GM23338 (cell line): ENCODE data around the gene DDRGK1. TPM values are rescaled to one million over a fixed set of nuclear protein-coding genes. Genes with fewer than 3 reads are reported as not detected.
A peak's percentile ranks its signal among the peaks of the same experiment; 100 is the strongest.

Experiments
- ATAC-seq: fragments of 200-7000 bp; cut with Tn5 transposase; 3 replicates; pipeline ENCODE4 v1.9.1; 2020
- DNase-seq: peaks from one replicate; pipeline ENCODE4 v3.0.0-alpha.2; 2015; ENCODE audit warnings: low spot score
- H2AFZ ChIP-seq: fragments of 200-600 bp; sonication (generic); 2 replicates; pipeline ENCODE4 v1.8.0; 2016; ENCODE audit warnings: antibody characterized with exemption, mild to moderate bottlenecking, moderate library complexity
- H3F3A ChIP-seq: fragments of 200-600 bp; sonication (generic); replicated peaks from 2 replicates; pipeline ENCODE4 v1.8.0; 2017; ENCODE audit warnings: antibody characterized with exemption, mixed run types, low read depth
- H3K27ac ChIP-seq: fragments of 200-600 bp; sonication (generic); 2 replicates; pipeline ENCODE4 v1.6.1; 2016; ENCODE audit warnings: low read depth
- H3K27me3 ChIP-seq: fragments of 200-600 bp; sonication (generic); 2 replicates; pipeline ENCODE4 v1.8.0; 2016; ENCODE audit warnings: mild to moderate bottlenecking, mixed run types, moderate library complexity; ENCODE audit not compliant: insufficient read depth
- H3K36me3 ChIP-seq: fragments of 200-600 bp; sonication (generic); 2 replicates; pipeline ENCODE4 v1.8.0; 2016; ENCODE audit warnings: mild to moderate bottlenecking; ENCODE audit not compliant: insufficient read depth
- H3K4me1 ChIP-seq: fragments of 200-600 bp; sonication (generic); 2 replicates; pipeline ENCODE4 v1.8.0; 2016; ENCODE audit warnings: mild to moderate bottlenecking, moderate library complexity; ENCODE audit not compliant: insufficient read depth
- H3K4me2 ChIP-seq: fragments of 200-600 bp; sonication (generic); 2 replicates; pipeline ENCODE4 v1.7.1; 2017; ENCODE audit warnings: mixed run types
- H3K4me3 ChIP-seq: fragments of 200-600 bp; sonication (generic); 2 replicates; pipeline ENCODE4 v1.6.1; 2016; ENCODE audit warnings: mixed run types
- H3K79me2 ChIP-seq: fragments of 200-600 bp; sonication (generic); replicated peaks from 2 replicates; pipeline ENCODE4 v1.8.0; 2017; ENCODE audit warnings: mild to moderate bottlenecking; ENCODE audit not compliant: insufficient read depth
- H3K9me2 ChIP-seq: fragments of 200-600 bp; sonication (generic); 2 replicates; pipeline ENCODE4 v1.8.0; 2017; ENCODE audit not compliant: insufficient read depth
- H4K20me1 ChIP-seq: fragments of 200-600 bp; sonication (generic); replicated peaks from 2 replicates; pipeline ENCODE4 v1.8.0; 2017; ENCODE audit warnings: mild to moderate bottlenecking; ENCODE audit not compliant: insufficient read depth
- H3K27ac Mint-ChIP-seq: 2 replicates; pipeline ENCODE4 v1.8.0; 2020; ENCODE audit warnings: inconsistent platforms, mild to moderate bottlenecking, moderate library complexity, mixed read lengths
- H3K27me3 Mint-ChIP-seq: 3 replicates; pipeline ENCODE4 v1.8.0; 2022; ENCODE audit warnings: low read depth, mild to moderate bottlenecking, moderate library complexity, mixed read lengths, inconsistent platforms; ENCODE audit not compliant: insufficient read depth, poor library complexity
- H3K36me3 Mint-ChIP-seq: 3 replicates; pipeline ENCODE4 v1.8.0; 2021; ENCODE audit warnings: low read depth, mild to moderate bottlenecking, inconsistent platforms, moderate library complexity, mixed read lengths
- H3K4me1 Mint-ChIP-seq: 3 replicates; pipeline ENCODE4 v1.8.0; 2020; ENCODE audit warnings: mild to moderate bottlenecking, inconsistent platforms, mixed read lengths
- H3K4me3 Mint-ChIP-seq: 3 replicates; pipeline ENCODE4 v1.8.0; 2021; ENCODE audit warnings: moderate library complexity, mild to moderate bottlenecking, inconsistent platforms, mixed read lengths
- H3K9me3 Mint-ChIP-seq: 3 replicates; pipeline ENCODE4 v1.8.0; 2020; ENCODE audit warnings: moderate library complexity, mild to moderate bottlenecking, inconsistent platforms, mixed read lengths
- CREB1 ChIP-seq: fragments of 250-450 bp; sonication (Bioruptor Pico); IDR thresholded peaks from 2 replicates; pipeline ENCODE4 v1.5.0; 2020; ENCODE audit warnings: low read depth, mild to moderate bottlenecking, moderate library complexity
- ETS1 ChIP-seq: IDR thresholded peaks from 2 replicates; pipeline ENCODE4 v1.6.1; 2016; ENCODE audit warnings: antibody characterized with exemption
- EZH2 ChIP-seq: fragments of 200-600 bp; sonication (generic); IDR thresholded peaks from one replicate; pipeline ENCODE4 v1.8.0; 2017; ENCODE audit warnings: antibody characterized with exemption, mild to moderate bottlenecking, low read depth; ENCODE audit not compliant: unreplicated experiment
- JUNB ChIP-seq: IDR thresholded peaks from one replicate; pipeline ENCODE4 v1.6.1; 2016; ENCODE audit warnings: antibody characterized with exemption; ENCODE audit not compliant: unreplicated experiment
- POLR2AphosphoS5 ChIP-seq: IDR thresholded peaks from 2 replicates; pipeline ENCODE4 v1.6.1; 2016; ENCODE audit warnings: antibody characterized with exemption, low read depth
- REST ChIP-seq: IDR thresholded peaks from one replicate; pipeline ENCODE4 v1.6.1; 2018; ENCODE audit warnings: antibody characterized with exemption; ENCODE audit not compliant: unreplicated experiment
- ZNF114 ChIP-seq: fragments of 250-450 bp; sonication (Bioruptor Pico); IDR thresholded peaks from 2 replicates; pipeline ENCODE4 v1.5.0; 2020; ENCODE audit warnings: mild to moderate bottlenecking, moderate library complexity
- ZNF331 ChIP-seq: fragments of 250-450 bp; sonication (Bioruptor Pico); IDR thresholded peaks from 2 replicates; pipeline ENCODE4 v1.5.0; 2020; ENCODE audit warnings: low read depth, mild to moderate bottlenecking, moderate library complexity
- polyA plus RNA-seq: library from polyadenylated mRNA; unstranded; fragments of >200 nt; fragmentation: Nextera tagmentation; extraction: Ambion mirVana; gene quantifications from 2 replicates; pipeline ENCODE4 v1.2.1, GENCODE V29; 2016
- total RNA-seq: library from RNA; depleted of rRNA; stranded (reverse); fragments of >200 nt; shearing (Covaris generic); gene quantifications from 2 replicates; pipeline ENCODE4 v1.2.3, GENCODE V29; 2014
- TF ChIP-seq, protein P1 (sequence below): fragments of 250-450 bp; sonication (Bioruptor Pico); IDR thresholded peaks from 2 replicates; pipeline ENCODE4 v1.5.0; 2020; ENCODE audit warnings: mild to moderate bottlenecking, moderate library complexity

Gene DDRGK1
- total and polyA plus RNA-seq, 2 experiments from 2014 or later = 44.0 to 45.5 TPM

DNA sequence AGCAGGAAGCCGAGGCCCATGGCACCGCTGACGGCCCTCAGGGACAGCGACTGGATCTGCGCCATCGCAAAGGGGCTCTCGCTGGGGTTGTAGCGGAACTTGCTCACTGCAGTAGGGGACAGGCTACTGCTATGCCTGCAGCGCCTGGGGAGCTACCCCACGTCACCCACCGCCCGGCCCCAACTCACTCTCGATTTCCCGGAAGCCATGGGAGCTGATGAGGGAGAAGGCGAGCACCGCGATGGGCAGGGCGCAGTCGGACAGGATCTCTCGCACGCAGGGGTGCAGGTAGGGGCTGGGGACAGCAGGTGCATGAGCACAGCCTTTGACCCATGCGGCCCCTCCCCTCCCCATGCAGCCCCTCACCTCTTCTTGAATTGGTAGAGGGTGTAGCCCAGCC lies 24.7 kb upstream of the DDRGK1 start (continued):
- no peak for TF ChIP-seq ZNF114 (CRISPR knock-in tag)

GRCh38 chr20:3228750-3229032 lies 24.2 kb upstream of the DDRGK1 start:
- Histone ChIP-seq H2AFZ (no peak overlapping the region), H3K27me3 (no peaks in the 10 kb centered on the region), H3F3A (no peaks in the 10 kb centered on the region), H4K20me1 (no peaks in the 10 kb centered on the region), H3K36me3 (no peaks in the 10 kb centered on the region), H3K4me1 (no peaks in the 10 kb centered on the region; the same call in 1 of the 2 replicates), H3K9me2 (no peaks in the 10 kb centered on the region), H3K4me3 (no peak overlapping the region), H3K27ac (no peak overlapping the region), H3K4me2 (no peak overlapping the region), H3K79me2 (no peaks in the 10 kb centered on the region)
- no peak for DNase-seq
- Mint-ChIP-seq H3K36me3 (peaks cover 18% of the 10 kb centered on the region; the same call in 2 of the 3 replicates), H3K27me3 (peaks cover 5% of the 10 kb centered on the region), H3K4me1 (no peaks in the 10 kb centered on the region), H3K4me3 (no peak overlapping the region), H3K27ac (no peak overlapping the region), H3K9me3 (no peaks in the 10 kb centered on the region)
- ATAC-seq = no peak
- TF ChIP-seq POLR2AphosphoS5 (no peak), CREB1 (no peak), ZNF331 (CRISPR knock-in tag) (no peak)

- Mint-ChIP-seq H3K27ac (no peak overlapping the region), H3K4me1 (peaks cover 1% of the 10 kb centered on the region; the same call in 1 of the 3 replicates), H3K9me3 (no peaks in the 10 kb centered on the region), H3K4me3 (no peak overlapping the region), H3K27me3 (peaks cover 6% of the 10 kb centered on the region), H3K36me3 (peaks cover 17% of the 10 kb centered on the region; the same call in 2 of the 3 replicates)
- Histone ChIP-seq H3K27ac (no peak overlapping the region), H3K4me2 (no peak overlapping the region), H3K27me3 (no peaks in the 10 kb centered on the region), H4K20me1 (no peaks in the 10 kb centered on the region), H3K4me3 (no peak overlapping the region), H3F3A (no peaks in the 10 kb centered on the region), H2AFZ (no peak overlapping the region), H3K4me1 (no peaks in the 10 kb centered on the region; the same call in 1 of the 2 replicates), H3K79me2 (no peaks in the 10 kb centered on the region), H3K9me2 (no peaks in the 10 kb centered on the region), H3K36me3 (no peaks in the 10 kb centered on the region)
- DNase-seq (no peak), ATAC-seq (peak; percentile 31)
- TF ChIP-seq REST (no peak), POLR2AphosphoS5 (no peak), EZH2 (no peak), ETS1 (no peak), JUNB (no peak)
- TF ChIP-seq, protein P1, sequence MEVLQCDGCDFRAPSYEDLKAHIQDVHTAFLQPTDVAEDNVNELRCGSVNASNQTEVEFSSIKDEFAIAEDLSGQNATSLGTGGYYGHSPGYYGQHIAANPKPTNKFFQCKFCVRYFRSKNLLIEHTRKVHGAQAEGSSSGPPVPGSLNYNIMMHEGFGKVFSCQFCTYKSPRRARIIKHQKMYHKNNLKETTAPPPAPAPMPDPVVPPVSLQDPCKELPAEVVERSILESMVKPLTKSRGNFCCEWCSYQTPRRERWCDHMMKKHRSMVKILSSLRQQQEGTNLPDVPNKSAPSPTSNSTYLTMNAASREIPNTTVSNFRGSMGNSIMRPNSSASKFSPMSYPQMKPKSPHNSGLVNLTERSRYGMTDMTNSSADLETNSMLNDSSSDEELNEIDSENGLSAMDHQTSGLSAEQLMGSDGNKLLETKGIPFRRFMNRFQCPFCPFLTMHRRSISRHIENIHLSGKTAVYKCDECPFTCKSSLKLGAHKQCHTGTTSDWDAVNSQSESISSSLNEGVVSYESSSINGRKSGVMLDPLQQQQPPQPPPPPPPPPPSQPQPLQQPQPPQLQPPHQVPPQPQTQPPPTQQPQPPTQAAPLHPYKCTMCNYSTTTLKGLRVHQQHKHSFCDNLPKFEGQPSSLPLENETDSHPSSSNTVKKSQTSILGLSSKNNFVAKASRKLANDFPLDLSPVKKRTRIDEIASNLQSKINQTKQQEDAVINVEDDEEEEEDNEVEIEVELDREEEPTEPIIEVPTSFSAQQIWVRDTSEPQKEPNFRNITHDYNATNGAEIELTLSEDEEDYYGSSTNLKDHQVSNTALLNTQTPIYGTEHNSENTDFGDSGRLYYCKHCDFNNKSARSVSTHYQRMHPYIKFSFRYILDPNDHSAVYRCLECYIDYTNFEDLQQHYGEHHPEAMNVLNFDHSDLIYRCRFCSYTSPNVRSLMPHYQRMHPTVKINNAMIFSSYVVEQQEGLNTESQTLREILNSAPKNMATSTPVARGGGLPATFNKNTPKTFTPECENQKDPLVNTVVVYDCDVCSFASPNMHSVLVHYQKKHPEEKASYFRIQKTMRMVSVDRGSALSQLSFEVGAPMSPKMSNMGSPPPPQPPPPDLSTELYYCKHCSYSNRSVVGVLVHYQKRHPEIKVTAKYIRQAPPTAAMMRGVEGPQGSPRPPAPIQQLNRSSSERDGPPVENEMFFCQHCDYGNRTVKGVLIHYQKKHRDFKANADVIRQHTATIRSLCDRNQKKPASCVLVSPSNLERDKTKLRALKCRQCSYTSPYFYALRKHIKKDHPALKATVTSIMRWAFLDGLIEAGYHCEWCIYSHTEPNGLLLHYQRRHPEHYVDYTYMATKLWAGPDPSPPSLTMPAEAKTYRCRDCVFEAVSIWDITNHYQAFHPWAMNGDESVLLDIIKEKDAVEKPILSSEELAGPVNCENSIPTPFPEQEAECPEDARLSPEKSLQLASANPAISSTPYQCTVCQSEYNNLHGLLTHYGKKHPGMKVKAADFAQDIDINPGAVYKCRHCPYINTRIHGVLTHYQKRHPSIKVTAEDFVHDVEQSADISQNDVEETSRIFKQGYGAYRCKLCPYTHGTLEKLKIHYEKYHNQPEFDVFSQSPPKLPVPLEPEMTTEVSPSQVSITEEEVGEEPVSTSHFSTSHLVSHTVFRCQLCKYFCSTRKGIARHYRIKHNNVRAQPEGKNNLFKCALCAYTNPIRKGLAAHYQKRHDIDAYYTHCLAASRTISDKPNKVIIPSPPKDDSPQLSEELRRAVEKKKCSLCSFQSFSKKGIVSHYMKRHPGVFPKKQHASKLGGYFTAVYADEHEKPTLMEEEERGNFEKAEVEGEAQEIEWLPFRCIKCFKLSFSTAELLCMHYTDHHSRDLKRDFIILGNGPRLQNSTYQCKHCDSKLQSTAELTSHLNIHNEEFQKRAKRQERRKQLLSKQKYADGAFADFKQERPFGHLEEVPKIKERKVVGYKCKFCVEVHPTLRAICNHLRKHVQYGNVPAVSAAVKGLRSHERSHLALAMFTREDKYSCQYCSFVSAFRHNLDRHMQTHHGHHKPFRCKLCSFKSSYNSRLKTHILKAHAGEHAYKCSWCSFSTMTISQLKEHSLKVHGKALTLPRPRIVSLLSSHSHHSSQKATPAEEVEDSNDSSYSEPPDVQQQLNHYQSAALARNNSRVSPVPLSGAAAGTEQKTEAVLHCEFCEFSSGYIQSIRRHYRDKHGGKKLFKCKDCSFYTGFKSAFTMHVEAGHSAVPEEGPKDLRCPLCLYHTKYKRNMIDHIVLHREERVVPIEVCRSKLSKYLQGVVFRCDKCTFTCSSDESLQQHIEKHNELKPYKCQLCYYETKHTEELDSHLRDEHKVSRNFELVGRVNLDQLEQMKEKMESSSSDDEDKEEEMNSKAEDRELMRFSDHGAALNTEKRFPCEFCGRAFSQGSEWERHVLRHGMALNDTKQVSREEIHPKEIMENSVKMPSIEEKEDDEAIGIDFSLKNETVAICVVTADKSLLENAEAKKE (CRISPR knock-in tag) = no peak
Observed at GRCh38 chr20:3227936-3228749, 23.7 kb upstream of the DDRGK1 start.
